Fibroblast of the aortic adventitia (primary cell): ENCODE results near the gene CRYBB3. TPM values are rescaled to one million over a fixed set of nuclear protein-coding genes. Genes with fewer than 3 reads are reported as not detected.

Experiments
- DNase-seq: peaks from one replicate; pipeline ENCODE4 v3.0.0-alpha.2; 2010; ENCODE audit warnings: low read depth
- H3K4me3 ChIP-seq: 2 replicates; pipeline ENCODE4 v1.5.1; 2011; ENCODE audit warnings: low read depth, mild to moderate bottlenecking, control low read depth, low read length, moderate library complexity
- total RNA-seq: library from RNA; depleted of rRNA; stranded (reverse); fragments of >200 nt; gene quantifications from 2 replicates; pipeline ENCODE4 v1.2.3, GENCODE V29; 2012; ENCODE audit warnings: low replicate concordance
- TF ChIP-seq, protein P1 (sequence below): IDR thresholded peaks from 2 replicates; pipeline ENCODE4 v1.5.1; 2011; ENCODE audit warnings: mild to moderate bottlenecking, low read length, control low read depth, inconsistent platforms; ENCODE audit not compliant: insufficient read depth

CRYBB3 gene
- total RNA-seq, 1 donor = not detected

DNA sequence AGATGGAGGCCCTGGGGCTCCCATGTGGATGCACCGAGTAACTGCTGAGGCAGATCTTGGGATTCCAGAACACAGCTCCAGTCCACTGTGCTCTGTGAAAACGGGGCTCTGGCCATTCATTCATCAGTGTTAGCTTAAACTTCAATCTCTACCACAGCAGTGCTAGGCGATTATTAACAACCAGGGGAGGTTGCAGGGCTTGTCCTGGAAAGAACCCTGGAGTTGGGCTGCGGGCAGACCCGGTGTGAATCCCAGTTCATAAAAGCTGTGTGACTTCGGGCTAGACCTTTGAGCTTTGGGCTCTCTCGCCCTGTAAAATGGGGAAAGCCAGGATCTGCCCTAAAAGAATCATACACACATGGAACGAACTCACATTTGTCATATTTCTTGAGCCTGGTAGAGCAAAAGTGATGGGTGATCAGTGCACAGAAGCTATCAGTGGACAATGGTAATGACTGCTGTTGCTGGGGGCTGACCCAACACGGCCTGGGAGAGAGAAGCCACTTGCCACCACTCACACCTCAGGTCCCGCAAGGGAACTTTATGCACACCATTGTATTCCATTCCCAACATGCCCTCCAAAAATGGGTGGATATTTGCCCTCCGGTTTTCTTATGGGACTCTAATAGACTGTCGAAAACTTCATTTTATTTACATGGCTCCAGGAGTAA is 15.6 kb upstream of the CRYBB3 start:
- DNase-seq = no peak
- H3K4me3 ChIP-seq = no peak overlapping the region
- TF ChIP-seq, protein P1, sequence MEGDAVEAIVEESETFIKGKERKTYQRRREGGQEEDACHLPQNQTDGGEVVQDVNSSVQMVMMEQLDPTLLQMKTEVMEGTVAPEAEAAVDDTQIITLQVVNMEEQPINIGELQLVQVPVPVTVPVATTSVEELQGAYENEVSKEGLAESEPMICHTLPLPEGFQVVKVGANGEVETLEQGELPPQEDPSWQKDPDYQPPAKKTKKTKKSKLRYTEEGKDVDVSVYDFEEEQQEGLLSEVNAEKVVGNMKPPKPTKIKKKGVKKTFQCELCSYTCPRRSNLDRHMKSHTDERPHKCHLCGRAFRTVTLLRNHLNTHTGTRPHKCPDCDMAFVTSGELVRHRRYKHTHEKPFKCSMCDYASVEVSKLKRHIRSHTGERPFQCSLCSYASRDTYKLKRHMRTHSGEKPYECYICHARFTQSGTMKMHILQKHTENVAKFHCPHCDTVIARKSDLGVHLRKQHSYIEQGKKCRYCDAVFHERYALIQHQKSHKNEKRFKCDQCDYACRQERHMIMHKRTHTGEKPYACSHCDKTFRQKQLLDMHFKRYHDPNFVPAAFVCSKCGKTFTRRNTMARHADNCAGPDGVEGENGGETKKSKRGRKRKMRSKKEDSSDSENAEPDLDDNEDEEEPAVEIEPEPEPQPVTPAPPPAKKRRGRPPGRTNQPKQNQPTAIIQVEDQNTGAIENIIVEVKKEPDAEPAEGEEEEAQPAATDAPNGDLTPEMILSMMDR = no peak

DNA sequence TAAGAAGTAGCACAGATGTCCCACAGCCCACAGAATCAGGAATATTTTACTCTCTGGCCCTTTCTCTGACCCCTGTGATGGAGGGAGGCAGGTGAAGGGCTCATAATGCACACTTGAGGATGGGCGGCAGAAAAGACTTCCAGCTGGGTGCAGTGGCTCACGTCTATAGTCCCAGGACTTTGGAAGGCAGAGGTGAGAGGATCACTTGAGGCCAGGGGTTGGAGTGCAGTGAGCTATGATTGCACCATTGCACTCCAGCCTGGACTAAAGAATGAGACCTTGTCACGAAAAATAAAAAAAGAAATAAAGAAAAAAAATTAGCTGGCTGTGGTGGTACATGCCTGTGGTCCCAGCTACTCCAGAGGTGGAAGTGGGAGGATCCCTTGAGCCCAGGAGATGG is 13.5 kb upstream of the CRYBB3 start:
- no peak overlapping the region for H3K4me3 ChIP-seq
- TF ChIP-seq, protein P1 = no peak
- no peak for DNase-seq

DNA sequence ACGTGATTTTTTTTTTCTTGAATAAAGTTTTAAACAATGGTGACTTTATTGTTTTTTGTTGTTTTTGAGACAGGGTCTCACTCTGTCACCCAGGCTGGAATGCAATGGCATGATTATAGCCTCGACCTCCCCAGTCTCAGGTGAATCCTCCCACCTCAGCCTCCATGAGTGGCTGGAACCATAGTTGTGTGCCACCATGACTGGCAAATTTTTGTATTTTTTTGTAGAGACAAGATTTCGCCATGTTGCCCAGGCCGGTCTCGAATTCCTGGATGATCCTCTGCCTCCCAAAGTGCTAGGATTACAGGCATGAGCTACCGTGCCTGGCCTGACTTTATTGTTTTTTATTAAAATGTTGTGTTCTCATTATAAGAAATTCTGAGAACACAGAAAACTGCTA is 12.2 kb upstream of the CRYBB3 start:
- no peak overlapping the region for H3K4me3 ChIP-seq
- TF ChIP-seq, protein P1 = no peak
- no peak for DNase-seq

DNA sequence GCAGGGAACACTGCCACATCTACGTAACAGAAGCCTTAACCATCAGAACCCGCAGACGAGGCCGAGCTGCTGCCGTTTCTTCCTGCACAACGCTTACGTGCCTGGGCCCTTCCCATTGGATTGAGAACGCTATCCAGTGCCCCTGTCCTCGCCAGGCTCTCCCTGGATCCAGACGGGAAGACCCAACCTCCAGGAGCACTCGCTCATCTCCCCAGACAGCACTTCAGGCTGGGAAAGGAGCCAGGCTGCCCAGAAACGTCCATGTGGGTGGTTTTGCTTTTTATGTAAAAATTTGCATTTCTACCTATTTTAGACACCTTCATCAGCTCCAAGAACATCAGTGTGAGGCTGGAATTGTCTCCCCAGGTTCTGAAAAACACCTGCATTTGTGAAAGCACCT is 7.3 kb upstream of the CRYBB3 start:
- TF ChIP-seq, protein P1 = no peak
- DNase-seq = no peak
- no peak overlapping the region for H3K4me3 ChIP-seq

DNA sequence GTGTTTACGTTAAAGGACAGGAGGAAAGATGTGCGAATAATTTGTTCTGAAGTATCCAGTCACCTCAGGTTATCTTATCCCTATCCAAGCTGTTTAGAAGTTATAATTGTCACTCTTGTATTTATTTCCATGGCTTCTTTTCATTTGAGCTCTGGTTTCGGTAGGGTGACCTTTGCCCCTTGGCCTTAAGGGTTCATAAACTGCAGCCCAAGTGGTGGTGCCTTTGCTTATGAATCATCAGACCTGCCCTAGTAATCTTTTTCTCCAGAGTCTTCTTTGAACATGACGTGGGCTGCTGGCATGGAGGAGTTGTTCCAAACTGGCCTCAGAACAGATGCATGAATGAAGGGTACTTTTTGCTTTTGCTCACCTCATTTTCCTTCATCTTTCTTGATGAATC is 6.5 kb upstream of the CRYBB3 start:
- TF ChIP-seq, protein P1 = no peak
- DNase-seq = no peak
- H3K4me3 ChIP-seq = no peak overlapping the region

DNA sequence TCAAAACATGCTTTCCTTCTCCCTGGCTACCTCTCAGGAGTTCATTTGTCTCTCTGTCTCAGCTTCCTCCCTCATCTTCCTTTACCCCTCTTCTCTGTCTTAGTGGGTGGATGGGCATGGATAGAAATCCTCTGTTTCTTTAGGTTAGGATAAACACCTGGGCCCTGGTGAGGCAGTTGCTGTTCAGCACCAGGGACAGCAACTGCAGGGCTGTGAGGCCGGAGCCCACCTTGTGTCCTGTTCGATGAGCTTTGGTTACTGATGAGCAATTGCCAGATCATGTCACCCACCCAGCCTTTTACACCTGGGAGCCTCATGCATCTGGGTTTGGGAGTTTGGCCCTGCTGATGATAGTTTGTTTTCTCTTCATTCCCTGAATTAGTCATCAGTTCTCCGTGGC is 6.1 kb upstream of the CRYBB3 start:
- H3K4me3 ChIP-seq = no peak overlapping the region
- TF ChIP-seq, protein P1 = no peak
- no peak for DNase-seq

DNA sequence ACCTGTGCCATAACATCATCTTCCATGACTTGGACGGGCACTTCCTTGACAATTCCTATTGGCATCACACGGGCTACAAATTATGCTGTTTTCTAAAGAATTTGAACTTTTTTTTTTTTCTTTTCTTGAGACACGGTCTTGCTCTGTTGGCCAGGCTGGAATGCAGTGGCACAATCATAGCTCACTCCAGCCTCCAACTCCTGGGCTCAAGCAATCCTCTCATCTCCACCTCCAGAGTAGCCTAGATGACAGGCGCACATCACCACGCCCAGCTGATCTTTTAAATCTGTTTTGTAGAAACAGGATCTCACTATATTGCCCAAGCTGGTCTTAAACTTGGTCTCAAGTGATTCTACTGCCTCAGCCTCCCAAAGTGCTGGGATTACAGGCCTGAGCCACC is 3.3 kb upstream of the CRYBB3 start:
- DNase-seq = no peak
- TF ChIP-seq, protein P1 = no peak

More for the DNA sequence above, 3.3 kb upstream of the CRYBB3 start:
- no peak overlapping the region for H3K4me3 ChIP-seq
